HepG2 (cell line): ENCODE data around the gene ABCA2. TPM values are rescaled to one million over a fixed set of nuclear protein-coding genes. Genes with fewer than 3 reads are reported as not detected.

Experiments
- EED ChIP-seq: sonication (generic); formaldehyde crosslinking; IDR thresholded peaks from 2 replicates; pipeline ENCODE4 v1.5.0; 2020; ENCODE audit warnings: mild to moderate bottlenecking, missing genetic modification reagents
- EZH2 ChIP-seq: conservative IDR thresholded peaks from 2 replicates; pipeline ENCODE4 v1.6.1; 2012; ENCODE audit warnings: mild to moderate bottlenecking, low read depth, low read length, moderate library complexity
- HMG20B ChIP-seq: conservative IDR thresholded peaks from 2 replicates; pipeline ENCODE4 v1.6.1; 2016; ENCODE audit warnings: missing genetic modification reagents, missing compliant biosample characterization
- IKZF1 ChIP-seq: fragments of 450-650 bp; IDR thresholded peaks from 2 replicates; pipeline ENCODE4 v1.7.1; 2016
- RXRB ChIP-seq: IDR thresholded peaks from 2 replicates; pipeline ENCODE4 v1.6.1; 2016; ENCODE audit warnings: borderline replicate concordance, missing genetic modification reagents, missing compliant biosample characterization
- SALL1 ChIP-seq: sonication (generic); formaldehyde crosslinking; IDR thresholded peaks from 2 replicates; pipeline ENCODE4 v1.8.0; 2022; ENCODE audit warnings: mild to moderate bottlenecking, missing genetic modification reagents
- THAP9 ChIP-seq: sonication (generic); formaldehyde crosslinking; IDR thresholded peaks from 2 replicates; pipeline ENCODE4; 2020; ENCODE audit warnings: missing genetic modification reagents, mild to moderate bottlenecking, borderline replicate concordance
- ZBTB14 ChIP-seq: sonication (generic); formaldehyde crosslinking; IDR thresholded peaks from 2 replicates; pipeline ENCODE4 v1.4.0; 2020; ENCODE audit warnings: missing genetic modification reagents
- ZKSCAN5 ChIP-seq: sonication (generic); formaldehyde crosslinking; IDR thresholded peaks from 2 replicates; pipeline ENCODE4 v1.5.1; 2020; ENCODE audit warnings: mild to moderate bottlenecking, missing genetic modification reagents
- ZKSCAN8 ChIP-seq: IDR thresholded peaks from 2 replicates; pipeline ENCODE4 v1.6.1; 2016; ENCODE audit warnings: borderline replicate concordance, missing genetic modification reagents, missing compliant biosample characterization
- ZNF280D ChIP-seq: sonication (generic); formaldehyde crosslinking; IDR thresholded peaks from 2 replicates; pipeline ENCODE4 v1.5.1; 2020; ENCODE audit warnings: mild to moderate bottlenecking, missing genetic modification reagents
- ZNF335 ChIP-seq: sonication (generic); formaldehyde crosslinking; IDR thresholded peaks from 2 replicates; pipeline ENCODE4 v1.4.0; 2020; ENCODE audit warnings: missing genetic modification reagents
- ZNF547 ChIP-seq: sonication (generic); formaldehyde crosslinking; IDR thresholded peaks from 2 replicates; pipeline ENCODE4 v1.5.1; 2020; ENCODE audit warnings: mild to moderate bottlenecking, missing genetic modification reagents
- ZNF605 ChIP-seq: sonication (generic); formaldehyde crosslinking; IDR thresholded peaks from 2 replicates; pipeline ENCODE4 v1.8.0; 2022; ENCODE audit warnings: mild to moderate bottlenecking, missing genetic modification reagents
- ZNF687 ChIP-seq: sonication (generic); formaldehyde crosslinking; IDR thresholded peaks from 2 replicates; pipeline ENCODE4 v1.5.1; 2020; ENCODE audit warnings: mild to moderate bottlenecking, missing genetic modification reagents, moderate library complexity
- ZNF704 ChIP-seq: sonication (generic); formaldehyde crosslinking; IDR thresholded peaks from 2 replicates; pipeline ENCODE4 v1.8.1; 2023; ENCODE audit warnings: mild to moderate bottlenecking, inconsistent platforms, moderate library complexity, missing genetic modification reagents, borderline replicate concordance
- polyA plus RNA-seq, 8 experiments: library from polyadenylated mRNA; depleted of rRNA in 3 of 8; stranded (reverse) in 7 of 8; unstranded in 1 of 8; fragments of >200 nt; fragmentation: Illumina TruSeq in 4 of 8; extraction: Trizol in 4 of 8; gene quantifications; 2 replicates each; pipeline versions ENCODE4 v1.2.1 to v1.2.3, GENCODE V29; 2011 to 2016; ENCODE audit warnings: low read depth in 4 of 8, missing spikeins in 1 of 8, mixed read lengths in 1 of 8; ENCODE audit not compliant: insufficient read depth in 1 of 8
- total RNA-seq, 5 experiments: library from RNA; depleted of rRNA; stranded (reverse); fragments of >200 nt; fragmentation: Illumina TruSeq; extraction: Trizol; gene quantifications; 2 replicates each; pipeline ENCODE4 v1.2.3, GENCODE V29; 2016; ENCODE audit warnings: low read depth in 1 of 5

ABCA2 gene
- total and polyA plus RNA-seq, 2 of the 13 experiments (the other 11 are each of a cell fraction or from before 2014, with no cell fraction given) = 2.9 to 19.2 TPM

- TF ChIP-seq ZNF605 (no peak), ZNF704 (no peak), ZNF687 (CRISPR knock-in tag) (0 out of 2 replicates have a peak, but pooled peaks have one; percentile 16), RXRB (CRISPR knock-in tag) (no peak), SALL1 (CRISPR knock-in tag) (0 out of 2 replicates have a peak, but pooled peaks have one; percentile 25), HMG20B (no peak), ZNF280D (peak; percentile 42; the same call in 1 of the 2 replicates), ZNF547 (CRISPR knock-in tag) (no peak), THAP9 (CRISPR knock-in tag) (no peak), EZH2 (no peak), EED (CRISPR knock-in tag) (no peak), IKZF1 (no peak), ZNF335 (CRISPR knock-in tag) (no peak), ZKSCAN5 (CRISPR knock-in tag) (no peak), ZBTB14 (CRISPR knock-in tag) (no peak), ZKSCAN8 (CRISPR knock-in tag) (no peak)
Observed at GRCh38 chr9:136990242-136990911, 37.7 kb downstream of the ABCA2 start (continued).
